Activated B cell treated with CpG ODN at 0.5 μM for 24 hours (primary cell): ENCODE results near the gene STK17A. TPM values are rescaled to one million over a fixed set of nuclear protein-coding genes. Genes with fewer than 3 reads are reported as not detected.

Experiments
- ATAC-seq: fragments of 200-7000 bp; cut with Tn5 transposase; one replicate; pipeline ENCODE4 v1.10.0; 2021; ENCODE audit warnings: low read depth, mild to moderate bottlenecking, moderate library complexity
- CTCF ChIA-PET: fragments of 350-600 bp; sonication (Branson Sonifier 250); formaldehyde crosslinking; loops from one replicate; lab custom pipeline; 2021; ENCODE audit warnings: antibody characterized with exemption; lab: Charles Lee
- POLR2A ChIA-PET: fragments of 350-600 bp; sonication (Branson Sonifier 250); formaldehyde crosslinking; loops from one replicate; lab custom pipeline; 2021; ENCODE audit warnings: antibody characterized with exemption; lab: Charles Lee
- DNase-seq: peaks from one replicate; pipeline ENCODE4 v3.0.0; 2022
- H3K27ac Mint-ChIP-seq: one replicate; pipeline ENCODE4 v1.8.0; 2020; ENCODE audit warnings: mixed read lengths
- H3K27me3 Mint-ChIP-seq: one replicate; pipeline ENCODE4 v1.8.0; 2021; ENCODE audit warnings: mixed read lengths
- H3K36me3 Mint-ChIP-seq: one replicate; pipeline ENCODE4 v1.8.0; 2021; ENCODE audit warnings: low read depth, mixed read lengths
- H3K4me1 Mint-ChIP-seq: one replicate; pipeline ENCODE4 v1.8.0; 2021; ENCODE audit warnings: mixed read lengths
- H3K4me3 Mint-ChIP-seq: one replicate; pipeline ENCODE4 v1.8.0; 2020; ENCODE audit warnings: mild to moderate bottlenecking, mixed read lengths
- H3K9me3 Mint-ChIP-seq: one replicate; pipeline ENCODE4 v1.8.0; 2020; ENCODE audit warnings: mixed read lengths
- CTCF ChIP-seq: fragments of 200-600 bp; IDR thresholded peaks from one replicate; pipeline ENCODE4 v1.8.0; 2022; ENCODE audit warnings: antibody characterized with exemption, mild to moderate bottlenecking
- intact Hi-C: fragments of 100-400 bp; cut with micrococcal nuclease; formaldehyde crosslinking; loops from one replicate; pipeline ENCODE4 v1.15.1; 2024
- total RNA-seq: library from RNA; stranded (reverse); gene quantifications from 2 replicates; pipeline ENCODE4 v1.2.3, GENCODE V29; 2022

STK17A gene
- total RNA-seq, 1 donor from 2014 or later, result 68.6 TPM

DNA sequence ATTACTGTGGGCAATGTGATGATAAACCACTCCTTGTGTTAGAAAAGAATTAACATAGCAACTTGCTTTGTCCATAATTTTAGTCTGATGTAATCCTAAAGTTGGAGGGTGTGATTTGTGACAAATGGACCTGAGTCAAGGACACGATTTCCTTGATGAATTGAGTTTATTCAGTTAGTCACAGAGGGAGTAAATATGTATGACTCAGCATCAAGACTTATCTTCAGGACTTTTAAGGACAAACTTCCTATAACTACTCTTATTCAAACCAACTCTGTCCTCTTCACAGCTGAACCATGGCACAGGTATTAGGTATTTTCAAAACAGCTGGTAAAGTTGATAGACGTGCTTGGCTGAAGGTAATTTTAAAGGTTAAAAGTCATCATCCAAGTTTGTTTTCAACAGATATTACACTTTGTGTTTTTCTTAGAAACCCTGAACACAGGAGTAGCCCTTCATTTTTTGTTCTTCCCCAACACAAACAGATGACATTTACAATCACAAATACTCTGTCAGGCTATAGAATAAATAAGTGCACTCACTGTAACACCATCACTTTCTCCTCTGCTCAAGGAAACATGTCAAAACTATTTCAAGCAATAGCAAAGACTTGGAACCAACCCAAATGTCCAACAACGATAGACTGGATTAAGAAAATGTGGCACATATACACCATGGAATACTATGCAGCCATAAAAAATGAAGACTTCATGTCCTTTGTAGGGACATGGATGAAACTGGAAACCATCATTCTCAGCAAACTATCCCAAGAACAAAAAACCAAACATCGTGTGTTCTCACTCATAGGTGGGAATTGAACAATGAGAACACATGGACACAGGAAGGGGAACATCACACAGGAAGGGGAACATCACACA, 91.9 kb downstream of the STK17A start:
- H3K4me1 Mint-ChIP-seq, result peaks cover 72% of the 10 kb centered on the region
- intact Hi-C loops, result no loop called here
- ATAC-seq, result no peak
- peaks cover 43% of the 10 kb centered on the region for H3K36me3 Mint-ChIP-seq
- H3K9me3 Mint-ChIP-seq, result peaks cover 32% of the 10 kb centered on the region
- H3K4me3 Mint-ChIP-seq, result no peak overlapping the region
- TF ChIP-seq CTCF, result no peak
- no peak for DNase-seq
- ChIA-PET CTCF (interaction anchor here (1.3 to 1.7 kb wide), 2 partner anchors 25 to 92 kb away, joined by 5 to 7 read pairs; partner anchors contain the start of gene STK17A), POLR2A (interaction anchor here (1.0 to 1.9 kb wide), 4 partner anchors 23 to 92 kb away, joined by 3 to 6 read pairs (median 4); partner anchors contain the start of gene STK17A)
- H3K27ac Mint-ChIP-seq, result peak overlapping the region; percentile 30
- H3K27me3 Mint-ChIP-seq, result no peaks in the 10 kb centered on the region

Other genes starting within 250 kb of the STK17A start
- gene COA1, start 146.4 kb downstream of the STK17A start, total RNA-seq, result 49.2 and 56.9 TPM in 2 replicates
- gene BLVRA, start 175.6 kb downstream of the STK17A start, total RNA-seq, result 8.5 and 10.2 TPM in 2 replicates